ENCODE results near the gene KRTAP10-4. TPM values are rescaled to one million over a fixed set of nuclear protein-coding genes. Genes with fewer than 3 reads are reported as not detected.
"Not testable (repeated sequence)": the region's sequence is repeated elsewhere in the genome, so short reads cannot be mapped to it uniquely, and the experiment has no call there.

Gene KRTAP10-4
- total RNA-seq, 1 experiment from 2014 or later: not detected

DNA sequence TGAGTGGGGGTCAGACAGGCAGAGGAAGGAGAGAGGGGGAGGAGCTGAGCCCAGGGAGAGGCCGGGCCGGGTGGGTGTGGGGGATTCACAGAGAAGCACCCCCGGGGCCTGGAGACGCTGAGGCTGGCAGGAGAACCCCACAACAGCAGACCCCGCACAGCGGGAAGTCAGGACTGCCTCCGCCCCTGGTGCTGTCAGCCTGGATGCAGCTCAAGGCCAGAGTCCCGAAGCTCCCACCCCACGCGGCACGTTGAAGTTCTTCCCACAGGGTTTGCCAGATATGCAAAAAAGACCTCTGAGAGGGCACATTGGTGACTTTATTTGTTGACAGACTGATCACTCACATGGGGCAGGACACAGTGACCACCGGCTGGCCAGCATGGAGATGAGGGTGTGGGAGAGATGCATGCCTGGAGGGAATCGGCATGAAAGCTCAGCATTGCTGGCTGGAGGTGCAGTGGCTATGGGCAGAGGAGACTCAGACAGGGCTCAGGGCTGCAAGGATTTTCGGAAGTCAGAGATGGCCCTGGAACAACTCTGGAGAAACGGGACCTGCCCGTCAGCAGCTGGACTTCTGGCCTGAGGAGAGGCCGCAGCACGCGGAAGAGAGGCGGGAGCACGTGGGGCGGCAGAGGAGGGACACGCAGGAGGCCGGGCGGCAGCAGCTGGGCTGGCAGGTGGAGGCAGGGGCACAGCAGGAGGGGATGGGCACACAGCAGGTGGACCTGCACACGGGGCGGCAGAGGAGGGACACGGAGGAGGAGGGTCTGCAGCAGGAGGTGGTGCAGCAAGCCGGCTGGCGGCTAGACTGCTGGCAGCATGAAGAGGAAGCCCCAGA is 15.8 kb upstream of the KRTAP10-4 start:
- no peaks in the 10 kb centered on the region for H4K20me1 ChIP-seq (ENCODE audit: insufficient read depth)
- DNase-seq: no peak
- BruUV-seq (replicated peaks): no TSS peak
- no peaks in the 10 kb centered on the region for H3F3A ChIP-seq (ENCODE audit: insufficient read depth, low read depth)
- peaks cover 67% of the 10 kb centered on the region for H3K27me3 ChIP-seq (ENCODE audit: insufficient read depth, low read depth)
- POLR2A ChIA-PET (ENCODE audit: unreplicated experiment): no interaction called here
- CTCF ChIA-PET: no interaction called here
- no peaks in the 10 kb centered on the region for H3K9me2 ChIP-seq (ENCODE audit: insufficient read depth)
- TF ChIP-seq, protein P1, sequence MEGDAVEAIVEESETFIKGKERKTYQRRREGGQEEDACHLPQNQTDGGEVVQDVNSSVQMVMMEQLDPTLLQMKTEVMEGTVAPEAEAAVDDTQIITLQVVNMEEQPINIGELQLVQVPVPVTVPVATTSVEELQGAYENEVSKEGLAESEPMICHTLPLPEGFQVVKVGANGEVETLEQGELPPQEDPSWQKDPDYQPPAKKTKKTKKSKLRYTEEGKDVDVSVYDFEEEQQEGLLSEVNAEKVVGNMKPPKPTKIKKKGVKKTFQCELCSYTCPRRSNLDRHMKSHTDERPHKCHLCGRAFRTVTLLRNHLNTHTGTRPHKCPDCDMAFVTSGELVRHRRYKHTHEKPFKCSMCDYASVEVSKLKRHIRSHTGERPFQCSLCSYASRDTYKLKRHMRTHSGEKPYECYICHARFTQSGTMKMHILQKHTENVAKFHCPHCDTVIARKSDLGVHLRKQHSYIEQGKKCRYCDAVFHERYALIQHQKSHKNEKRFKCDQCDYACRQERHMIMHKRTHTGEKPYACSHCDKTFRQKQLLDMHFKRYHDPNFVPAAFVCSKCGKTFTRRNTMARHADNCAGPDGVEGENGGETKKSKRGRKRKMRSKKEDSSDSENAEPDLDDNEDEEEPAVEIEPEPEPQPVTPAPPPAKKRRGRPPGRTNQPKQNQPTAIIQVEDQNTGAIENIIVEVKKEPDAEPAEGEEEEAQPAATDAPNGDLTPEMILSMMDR (conservative IDR thresholded peaks at IDR 0.05): no peak
- H3K4me1 ChIP-seq (replicated peaks; ENCODE audit: insufficient read depth): no peaks in the 10 kb centered on the region
- intact Hi-C loops (cut with micrococcal nuclease; ENCODE audit: unreplicated experiment): no loop called here
- no peaks in the 10 kb centered on the region for H3K36me3 ChIP-seq (ENCODE audit: low read depth)
- H3K27ac ChIP-seq: no peak overlapping the region
- no peaks in the 10 kb centered on the region for H3K9me3 ChIP-seq (ENCODE audit: insufficient read depth, low read depth)
- no peak overlapping the region for H3K4me2 ChIP-seq
- no peaks in the 10 kb centered on the region for H3K79me2 ChIP-seq (ENCODE audit: low read depth)
- H2AFZ ChIP-seq: no peak overlapping the region
- no peak overlapping the region for H3K4me3 ChIP-seq

- H3K4me2 ChIP-seq; H3K4me1 ChIP-seq (replicated peaks; ENCODE audit: insufficient read depth); H3F3A ChIP-seq (ENCODE audit: insufficient read depth, low read depth); H2AFZ ChIP-seq; H3K36me3 ChIP-seq (ENCODE audit: low read depth); H3K27ac ChIP-seq; H3K4me3 ChIP-seq; POLR2A ChIA-PET (ENCODE audit: unreplicated experiment); BruUV-seq (replicated peaks); H3K79me2 ChIP-seq (ENCODE audit: low read depth); DNase-seq; CTCF ChIA-PET; H3K9me3 ChIP-seq (ENCODE audit: insufficient read depth, low read depth); H3K9me2 ChIP-seq (ENCODE audit: insufficient read depth); intact Hi-C loops (cut with micrococcal nuclease; ENCODE audit: unreplicated experiment); H4K20me1 ChIP-seq (ENCODE audit: insufficient read depth): not testable (repeated sequence)
- peaks cover 66% of the 10 kb centered on the region for H3K27me3 ChIP-seq (ENCODE audit: insufficient read depth, low read depth)
Observed at GRCh38 chr21:44558329-44558675, 15.2 kb upstream of the KRTAP10-4 start.

DNA sequence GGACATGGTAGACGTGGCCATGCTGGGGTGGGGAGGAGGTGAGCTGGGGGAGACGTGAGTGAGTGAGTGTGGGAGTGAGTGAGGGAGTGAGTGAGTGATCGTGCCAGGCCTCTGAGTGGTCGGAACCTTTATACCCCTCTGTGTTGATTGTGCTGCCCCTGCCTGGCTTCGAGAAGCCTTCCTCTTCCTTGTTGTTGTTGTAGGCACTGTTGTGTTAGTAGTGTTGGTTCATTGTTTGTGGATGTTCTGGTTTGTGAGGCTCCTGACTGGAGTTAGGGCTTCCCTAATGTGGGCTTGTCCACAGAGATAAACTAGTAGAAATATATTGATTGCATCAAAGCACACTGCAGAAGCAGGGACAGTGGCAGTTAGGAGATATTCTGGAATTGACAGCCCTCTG is 14.8 kb upstream of the KRTAP10-4 start, which contains the start of gene KRTAP10-3:
KRTAP10-3 (minus strand) TSS at position 101 of the 400 bp plus-strand sequence; CDS start at position 21, 80 bp downstream.
- no peak within 1 kb of the TSS for H2AFZ ChIP-seq
- POLR2A ChIA-PET (ENCODE audit: unreplicated experiment): no interaction called here
- intact Hi-C loops (cut with micrococcal nuclease; ENCODE audit: unreplicated experiment): no loop called here
- no TSS peak for BruUV-seq (replicated peaks)
- no peak for TF ChIP-seq EZH2 (IDR thresholded peaks at IDR 0.05; ENCODE audit: low read depth)
- TF ChIP-seq, protein P1 (conservative IDR thresholded peaks at IDR 0.05): no peak
- CTCF ChIA-PET: no interaction called here
- H3K27me3 ChIP-seq (ENCODE audit: insufficient read depth, low read depth): peaks cover 66% of the 10 kb centered on the region
- H3K4me1 ChIP-seq (replicated peaks; ENCODE audit: insufficient read depth): no peaks in the 10 kb centered on the region
- H4K20me1 ChIP-seq (ENCODE audit: insufficient read depth): no peaks in the 10 kb centered on the region
- DNase-seq: no peak
- no peaks in the 10 kb centered on the region for H3K9me3 ChIP-seq (ENCODE audit: insufficient read depth, low read depth)
- no peaks in the 10 kb centered on the region for H3K36me3 ChIP-seq (ENCODE audit: low read depth)
- H3K9me2 ChIP-seq (ENCODE audit: insufficient read depth): no peaks in the 10 kb centered on the region
- no peak within 1 kb of the TSS for H3K4me2 ChIP-seq
- H3K27ac ChIP-seq: no peak within 1 kb of the TSS
- no peaks in the 10 kb centered on the region for H3K79me2 ChIP-seq (ENCODE audit: low read depth)
- no peaks in the 10 kb centered on the region for H3F3A ChIP-seq (ENCODE audit: insufficient read depth, low read depth)
- no peak within 1 kb of the TSS for H3K4me3 ChIP-seq

DNA sequence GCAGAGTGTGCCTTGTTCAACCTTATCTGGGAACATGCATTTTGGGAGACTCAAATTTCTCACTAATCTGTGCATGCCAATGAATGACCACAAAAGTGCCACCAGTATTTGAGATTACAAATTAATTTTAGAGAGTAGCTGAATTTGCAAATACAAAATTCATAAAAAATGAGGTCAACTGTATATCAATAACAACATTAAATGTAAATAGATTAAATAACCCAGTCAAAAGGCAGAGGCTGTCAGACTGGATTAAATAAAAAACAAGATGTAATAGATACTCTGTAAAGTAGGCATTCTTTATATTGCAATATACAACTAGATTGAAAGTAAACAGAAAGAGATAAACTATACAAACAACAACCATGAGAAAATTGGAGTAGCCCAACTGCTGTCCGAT is 9.4 kb upstream of the KRTAP10-4 start:
- no peak for DNase-seq
- H3K4me1 ChIP-seq (replicated peaks; ENCODE audit: insufficient read depth): no peaks in the 10 kb centered on the region
- H3K9me2 ChIP-seq (ENCODE audit: insufficient read depth): no peaks in the 10 kb centered on the region
- no peak overlapping the region for H3K4me3 ChIP-seq
- no peaks in the 10 kb centered on the region for H3F3A ChIP-seq (ENCODE audit: insufficient read depth, low read depth)
- ChIA-PET POLR2A (ENCODE audit: unreplicated experiment) (no interaction called here), CTCF (no interaction called here)
- H2AFZ ChIP-seq: no peak overlapping the region
- H3K4me2 ChIP-seq: no peak overlapping the region
- H3K27me3 ChIP-seq (ENCODE audit: insufficient read depth, low read depth): peaks cover 43% of the 10 kb centered on the region; the same call in 1 of the 2 replicates
- H3K9me3 ChIP-seq (ENCODE audit: insufficient read depth, low read depth): no peaks in the 10 kb centered on the region
- no peaks in the 10 kb centered on the region for H3K79me2 ChIP-seq (ENCODE audit: low read depth)
- TF ChIP-seq EZH2 (IDR thresholded peaks at IDR 0.05; ENCODE audit: low read depth): no peak
- TF ChIP-seq, protein P1 (conservative IDR thresholded peaks at IDR 0.05): no peak
- no TSS peak for BruUV-seq (replicated peaks)
- no peak overlapping the region for H3K27ac ChIP-seq
- intact Hi-C loops (cut with micrococcal nuclease; ENCODE audit: unreplicated experiment): no loop called here
- H3K36me3 ChIP-seq (ENCODE audit: low read depth): no peaks in the 10 kb centered on the region
- H4K20me1 ChIP-seq (ENCODE audit: insufficient read depth): no peaks in the 10 kb centered on the region
